Activated T-helper 1 cell treated with anti-CD3 and anti-CD28 coated beads, Interleukin-12 subunit alpha, Interleukin-12 subunit beta, Interleukin-2, Interleukin-4 antibody, amounts not matched to agents 30 ng/mL and 10 ng/mL and 1 ng/mL, durations not matched to agents 14 hours and 24 hours and 36 hours (primary cell): ENCODE measurements around the gene LTB4R2. TPM values are rescaled to one million over a fixed set of nuclear protein-coding genes. Genes with fewer than 3 reads are reported as not detected.

ENCODE experiments used
- DNase-seq: peaks from one replicate; pipeline ENCODE4 v3.0.0; 2021; ENCODE audit warnings: low spot score
- H3K27ac Mint-ChIP-seq: one replicate; pipeline ENCODE4 v1.8.0; 2021; ENCODE audit warnings: mild to moderate bottlenecking, mixed read lengths
- H3K27me3 Mint-ChIP-seq: one replicate; pipeline ENCODE4 v1.8.0; 2022; ENCODE audit warnings: mild to moderate bottlenecking, moderate library complexity, mixed read lengths; ENCODE audit not compliant: insufficient read depth
- H3K36me3 Mint-ChIP-seq: one replicate; pipeline ENCODE4 v1.8.0; 2021; ENCODE audit warnings: low read depth, mixed read lengths
- H3K4me1 Mint-ChIP-seq: one replicate; pipeline ENCODE4 v1.8.0; 2021; ENCODE audit warnings: low read depth, mixed read lengths
- H3K4me3 Mint-ChIP-seq: one replicate; pipeline ENCODE4 v1.8.0; 2021; ENCODE audit warnings: mild to moderate bottlenecking, moderate library complexity, mixed read lengths
- H3K9me3 Mint-ChIP-seq: one replicate; pipeline ENCODE4 v1.8.0; 2021; ENCODE audit warnings: mixed read lengths
- intact Hi-C: fragments of 100-400 bp; cut with micrococcal nuclease; formaldehyde crosslinking; loops from one replicate; pipeline ENCODE4 v1.15.1; 2024
- total RNA-seq: library from RNA; stranded (reverse); gene quantifications from 2 replicates; pipeline ENCODE4 v1.2.3, GENCODE V29; 2022

LTB4R2 gene, protein sequence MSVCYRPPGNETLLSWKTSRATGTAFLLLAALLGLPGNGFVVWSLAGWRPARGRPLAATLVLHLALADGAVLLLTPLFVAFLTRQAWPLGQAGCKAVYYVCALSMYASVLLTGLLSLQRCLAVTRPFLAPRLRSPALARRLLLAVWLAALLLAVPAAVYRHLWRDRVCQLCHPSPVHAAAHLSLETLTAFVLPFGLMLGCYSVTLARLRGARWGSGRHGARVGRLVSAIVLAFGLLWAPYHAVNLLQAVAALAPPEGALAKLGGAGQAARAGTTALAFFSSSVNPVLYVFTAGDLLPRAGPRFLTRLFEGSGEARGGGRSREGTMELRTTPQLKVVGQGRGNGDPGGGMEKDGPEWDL
- 8.9 and 10.3 TPM in 2 replicates for total RNA-seq

DNA sequence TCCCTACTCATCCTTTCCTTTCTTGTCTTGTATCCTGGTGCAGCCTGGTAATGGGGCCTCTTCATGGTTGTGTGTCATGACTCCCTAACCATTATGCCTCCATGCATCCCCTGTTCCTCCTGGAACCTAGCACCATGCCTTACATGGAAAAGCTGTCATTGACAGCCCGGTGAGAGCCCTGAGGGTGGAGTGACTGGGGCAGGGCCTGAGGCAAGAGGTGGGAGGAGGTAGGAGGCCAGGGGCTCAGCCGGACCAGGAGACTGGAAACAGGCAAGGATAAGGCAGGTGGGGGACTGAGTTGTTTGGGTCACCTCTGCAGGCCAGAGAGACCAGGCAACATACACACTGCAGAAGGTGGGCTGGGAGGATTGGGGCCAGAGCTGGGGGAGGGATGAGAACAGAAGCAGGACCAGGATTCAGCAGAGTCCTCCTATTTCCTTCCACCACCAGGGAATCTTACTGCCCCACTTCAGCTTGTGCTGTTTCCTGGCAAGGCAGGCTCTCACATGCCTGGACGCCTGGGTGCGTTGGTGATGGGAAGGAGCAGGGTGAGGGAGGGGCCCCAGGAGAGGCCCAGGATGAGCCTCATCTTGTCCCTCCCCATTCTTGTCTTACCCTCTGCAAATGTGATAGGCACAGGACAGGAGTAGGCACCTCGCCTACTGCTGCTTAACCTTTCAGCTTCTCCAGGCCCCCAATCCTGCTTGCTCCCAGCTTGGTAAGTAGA lies at the start of gene LTB4R2:
LTB4R2 (plus strand) TSS at position 603 of the 727 bp plus-strand sequence. CDS start 525 bp downstream, outside the sequence.
- peaks cover 1% of the 10 kb centered on the region for H3K27me3 Mint-ChIP-seq
- H3K27ac Mint-ChIP-seq = peak within 1 kb of the TSS; percentile 84
- peaks cover 56% of the 10 kb centered on the region for H3K36me3 Mint-ChIP-seq
- DNase-seq = no peak
- H3K4me3 Mint-ChIP-seq = peak within 1 kb of the TSS; percentile 85
- peaks cover 69% of the 10 kb centered on the region for H3K4me1 Mint-ChIP-seq
- intact Hi-C loops = loop anchor here (1.0 kb wide), 1 partner anchor 122 kb away; no protein-coding TSS in a partner anchor
- no peaks in the 10 kb centered on the region for H3K9me3 Mint-ChIP-seq

DNA sequence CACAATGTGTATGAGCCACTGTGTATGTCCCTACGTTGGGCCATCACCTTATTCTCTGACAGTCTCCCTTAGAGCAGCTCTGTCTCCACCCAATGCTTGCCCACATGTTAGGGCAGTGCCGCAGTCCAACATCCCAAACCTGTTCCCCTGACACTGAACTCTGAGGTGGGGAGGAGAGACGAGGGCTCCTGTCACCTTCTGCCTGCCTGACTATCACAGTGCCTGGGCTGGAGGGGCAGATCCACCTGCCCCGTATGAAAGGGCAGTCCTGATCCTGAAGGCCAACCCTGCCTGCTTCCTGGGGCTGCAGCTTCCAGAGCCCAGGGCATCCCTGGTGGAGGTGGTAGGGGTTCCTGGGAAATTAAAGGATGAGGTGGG lies 49.2 kb upstream of the LTB4R2 start:
- Mint-ChIP-seq H3K4me3 (no peak overlapping the region), H3K36me3 (peaks cover 4% of the 10 kb centered on the region), H3K9me3 (no peaks in the 10 kb centered on the region), H3K4me1 (no peaks in the 10 kb centered on the region), H3K27ac (no peak overlapping the region), H3K27me3 (no peaks in the 10 kb centered on the region)
- intact Hi-C loops = no loop called here
- no peak for DNase-seq

DNA sequence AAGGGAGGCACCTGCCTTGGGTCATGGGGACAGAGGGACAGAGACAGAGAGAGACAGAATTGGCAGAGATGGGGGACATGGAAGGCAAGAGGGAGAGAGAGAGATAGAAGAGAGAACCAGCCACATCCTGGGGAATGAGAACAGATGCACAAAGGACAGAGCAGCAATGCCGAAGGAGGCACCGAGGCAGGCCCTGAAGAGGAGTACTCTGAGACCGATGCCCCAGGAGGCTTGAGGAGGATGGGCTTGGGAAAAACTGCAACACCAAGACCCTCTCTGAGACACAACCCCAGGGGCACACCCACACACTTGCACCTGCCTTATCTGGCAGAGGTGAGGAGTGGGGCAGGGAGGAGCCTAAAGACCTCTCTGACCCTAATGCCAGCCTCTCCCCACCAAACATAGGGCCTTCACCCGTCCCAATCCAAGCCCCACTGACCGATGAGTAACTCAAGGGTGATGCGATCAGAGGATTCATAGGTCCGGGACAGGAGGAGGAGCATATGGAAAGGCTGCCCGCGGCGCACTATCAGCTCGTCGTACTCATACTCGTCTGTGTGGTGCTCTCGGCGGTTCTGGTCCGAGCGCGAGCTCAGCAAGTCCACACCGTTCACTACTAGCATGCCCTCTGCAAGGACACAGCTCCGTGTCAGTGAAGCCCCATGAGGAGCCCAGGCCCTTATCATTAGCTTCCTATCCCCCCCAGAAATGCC lies 48.5 kb upstream of the LTB4R2 start:
- Mint-ChIP-seq H3K27ac (no peak overlapping the region), H3K4me3 (no peak overlapping the region), H3K4me1 (no peaks in the 10 kb centered on the region), H3K9me3 (no peaks in the 10 kb centered on the region), H3K36me3 (peaks cover 7% of the 10 kb centered on the region), H3K27me3 (no peaks in the 10 kb centered on the region)
- DNase-seq = no peak
- intact Hi-C loops = no loop called here

DNA sequence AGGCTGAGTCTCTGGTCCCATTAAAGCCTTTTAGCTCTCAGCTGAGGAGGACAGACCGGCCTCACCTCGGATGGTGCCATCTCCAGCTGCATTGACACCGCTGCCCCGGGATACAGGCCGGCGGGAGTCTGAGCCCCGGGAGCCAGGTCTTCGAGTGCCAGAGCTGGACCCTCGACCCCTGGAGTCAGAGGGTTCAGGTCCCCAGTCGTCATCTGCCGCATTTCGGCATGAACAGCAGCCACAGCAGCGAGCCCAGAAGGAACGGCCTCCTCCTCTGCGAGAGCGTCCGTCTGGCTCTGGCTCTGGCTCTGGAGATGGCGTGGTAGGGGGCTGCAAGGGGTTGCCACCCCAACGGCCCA lies 48.0 kb upstream of the LTB4R2 start:
- no peaks in the 10 kb centered on the region for H3K27me3 Mint-ChIP-seq
- H3K9me3 Mint-ChIP-seq = no peaks in the 10 kb centered on the region
- H3K36me3 Mint-ChIP-seq = peaks cover 13% of the 10 kb centered on the region
- H3K4me3 Mint-ChIP-seq = no peak overlapping the region
- peaks cover 2% of the 10 kb centered on the region for H3K4me1 Mint-ChIP-seq
- intact Hi-C loops = no loop called here
- no peak for DNase-seq
- no peak overlapping the region for H3K27ac Mint-ChIP-seq

DNA sequence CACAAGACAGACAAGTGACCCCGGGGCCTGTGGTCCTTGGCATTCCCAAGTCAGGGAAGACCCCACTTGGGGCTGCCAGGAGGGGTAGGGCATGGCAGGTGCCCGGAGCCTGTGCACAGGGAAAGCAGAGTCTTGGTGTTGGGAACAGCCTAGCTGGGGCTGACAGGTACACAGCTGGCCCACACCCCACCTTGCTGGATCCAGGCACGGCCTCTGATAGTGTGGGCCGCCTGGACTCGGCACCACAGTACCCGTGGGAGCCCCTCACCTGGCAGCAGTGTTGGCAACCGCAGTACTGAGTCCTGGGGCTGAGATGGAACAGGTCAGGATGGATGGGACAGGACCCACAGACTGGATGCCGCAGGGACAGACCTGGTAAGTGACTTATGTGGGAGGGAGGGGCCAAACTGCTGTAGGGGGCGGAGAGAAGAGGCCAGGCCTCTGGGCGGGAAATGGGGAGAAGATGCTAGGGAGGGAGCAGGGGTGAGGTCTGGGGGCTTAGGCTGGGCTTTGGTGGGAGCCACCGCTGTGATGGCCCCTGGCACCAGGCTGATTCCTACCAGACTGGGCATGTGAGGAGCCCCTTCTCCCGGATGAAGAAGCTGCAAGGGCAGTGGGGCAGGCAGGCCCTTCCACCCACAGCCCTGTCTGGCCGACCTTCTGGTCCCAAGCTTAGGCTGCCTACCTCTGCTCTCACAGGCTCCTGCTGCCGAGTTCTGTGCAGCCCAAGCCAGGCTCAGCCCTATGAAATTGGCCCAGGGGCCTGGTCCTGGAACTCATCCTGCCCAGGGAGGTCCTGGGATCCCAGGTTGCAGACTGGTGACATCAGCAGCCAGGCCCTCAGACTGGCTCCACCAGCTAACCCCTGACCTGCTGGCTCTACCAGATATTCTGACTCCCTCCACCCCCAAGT lies 46.9 kb upstream of the LTB4R2 start, which contains the start of gene TGM1:
TGM1 (minus strand) TSS at position 357 of the 913 bp plus-strand sequence. CDS start 825 bp downstream, outside the sequence.
- Mint-ChIP-seq H3K4me1 (peaks cover 6% of the 10 kb centered on the region), H3K4me3 (no peak within 1 kb of the TSS), H3K9me3 (no peaks in the 10 kb centered on the region), H3K27ac (no peak within 1 kb of the TSS), H3K36me3 (peaks cover 18% of the 10 kb centered on the region), H3K27me3 (no peaks in the 10 kb centered on the region)
- intact Hi-C loops = no loop called here
- no peak for DNase-seq

DNA sequence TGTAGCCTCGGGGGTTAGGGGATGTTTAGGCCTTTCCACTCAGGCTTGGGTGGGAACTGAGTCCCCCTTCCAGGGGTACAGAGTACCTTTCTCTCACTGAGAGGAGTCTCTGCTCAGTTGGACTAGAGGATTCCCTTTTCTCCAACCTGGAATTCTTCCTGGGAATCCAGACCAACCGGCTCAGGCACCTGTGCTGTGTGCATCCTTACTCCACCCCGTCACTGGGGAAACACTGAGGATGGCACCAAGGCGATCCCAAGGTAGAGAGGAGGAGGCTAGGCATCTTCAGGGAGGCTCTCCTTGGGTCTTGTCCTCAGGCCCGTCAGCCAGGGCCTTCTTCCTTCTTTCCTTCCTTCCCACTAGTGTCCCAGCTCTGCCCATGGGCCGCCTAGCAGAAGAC lies 46.1 kb upstream of the LTB4R2 start:
- no peak overlapping the region for H3K27ac Mint-ChIP-seq

DNA sequence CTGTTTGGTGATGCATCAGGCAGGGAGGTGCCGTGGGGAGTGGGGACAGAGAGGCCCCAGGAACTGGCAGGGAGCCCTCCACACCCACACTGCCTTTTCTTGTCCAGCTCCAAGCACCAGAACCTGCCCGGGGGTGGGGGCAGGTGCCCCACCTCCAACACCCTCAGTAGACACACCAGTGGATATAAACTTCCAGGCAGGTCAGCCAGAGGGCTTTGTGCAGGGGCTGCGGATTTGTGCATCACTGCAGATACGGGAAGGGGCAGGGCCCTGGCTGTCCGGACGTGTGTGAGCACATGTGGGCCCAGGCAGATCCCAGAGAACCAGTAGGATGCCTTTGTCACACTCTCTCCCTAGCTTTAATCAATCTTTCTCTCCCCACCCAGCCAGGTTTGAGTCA lies 45.6 kb upstream of the LTB4R2 start:
- Mint-ChIP-seq H3K4me1 (peaks cover 6% of the 10 kb centered on the region), H3K9me3 (no peaks in the 10 kb centered on the region), H3K4me3 (no peak overlapping the region), H3K27me3 (no peaks in the 10 kb centered on the region), H3K36me3 (peaks cover 16% of the 10 kb centered on the region), H3K27ac (peak overlapping the region; percentile 23)
- intact Hi-C loops = no loop called here
- no peak for DNase-seq

More for the DNA sequence above, 46.1 kb upstream of the LTB4R2 start:
- intact Hi-C loops = no loop called here
- DNase-seq = no peak
- Mint-ChIP-seq H3K9me3 (no peaks in the 10 kb centered on the region), H3K36me3 (peaks cover 16% of the 10 kb centered on the region), H3K27me3 (no peaks in the 10 kb centered on the region), H3K4me3 (no peak overlapping the region), H3K4me1 (peaks cover 6% of the 10 kb centered on the region)

DNA sequence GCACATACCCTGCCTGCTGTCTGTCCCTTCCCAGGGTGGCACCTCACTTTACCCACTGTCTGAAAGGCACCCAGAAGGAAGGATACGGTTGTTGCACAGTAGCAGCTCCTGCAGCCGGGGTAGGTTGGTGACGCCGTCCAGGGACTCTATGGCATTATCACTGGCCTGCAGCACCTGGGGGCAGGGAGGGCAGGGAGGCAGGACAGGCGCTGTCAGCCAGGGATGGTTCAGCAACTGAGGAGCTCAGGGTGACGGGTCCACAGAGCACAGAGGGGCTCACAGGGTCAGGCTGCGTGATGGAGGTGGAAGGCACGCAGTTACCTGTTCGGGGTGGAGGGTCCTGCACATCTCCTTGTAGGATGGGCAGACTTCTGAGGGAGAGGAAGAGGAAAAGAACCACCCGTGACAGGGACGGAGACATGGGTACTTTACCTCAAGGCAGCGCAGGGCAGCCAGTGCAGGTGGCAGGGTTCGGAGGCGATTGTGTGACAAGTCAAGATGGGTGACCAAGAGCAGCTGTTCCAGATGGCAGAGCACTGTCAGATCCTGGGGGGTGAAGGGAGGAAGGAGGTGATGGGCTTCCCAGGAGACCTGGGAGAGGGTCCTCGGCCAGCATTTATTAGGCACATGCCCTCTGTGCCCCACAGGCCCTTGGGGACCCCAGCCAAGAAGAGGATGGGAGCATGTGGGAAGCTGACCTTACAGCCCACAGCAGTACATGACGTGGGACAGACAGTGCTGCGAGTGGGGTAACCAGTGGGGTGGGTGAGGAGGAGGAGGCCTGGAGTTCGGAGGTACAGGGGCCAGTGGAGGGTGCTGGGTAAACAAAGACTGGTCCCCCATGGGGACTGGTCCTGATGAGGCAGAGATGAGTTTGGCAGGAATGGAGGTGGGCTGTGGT lies 43.3 kb upstream of the LTB4R2 start:
- H3K27me3 Mint-ChIP-seq = no peaks in the 10 kb centered on the region
- H3K4me3 Mint-ChIP-seq = peak overlapping the region; percentile 22
- H3K36me3 Mint-ChIP-seq = peaks cover 16% of the 10 kb centered on the region
- H3K4me1 Mint-ChIP-seq = peaks cover 19% of the 10 kb centered on the region
- H3K27ac Mint-ChIP-seq = no peak overlapping the region
- intact Hi-C loops = no loop called here
- no peak for DNase-seq
- no peaks in the 10 kb centered on the region for H3K9me3 Mint-ChIP-seq

DNA sequence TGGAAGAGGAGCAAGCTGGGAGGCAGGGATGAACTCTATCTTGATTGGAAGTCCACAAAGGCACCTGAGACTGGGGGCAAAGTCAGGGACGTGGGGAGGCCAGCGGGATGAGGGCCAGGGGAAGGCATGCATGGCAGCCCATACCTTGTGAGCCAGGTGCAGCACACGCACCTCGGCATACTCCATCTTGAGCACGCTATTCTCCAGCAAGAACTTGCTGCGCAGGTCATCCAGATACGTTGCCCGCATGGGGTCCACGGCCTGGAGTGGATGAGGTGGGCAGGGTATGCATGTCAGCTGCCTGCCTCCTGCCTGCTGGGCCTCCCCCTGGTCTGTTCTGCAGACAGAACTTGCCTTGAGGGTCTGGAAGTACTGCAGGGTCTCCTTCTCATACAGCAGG lies 42.4 kb upstream of the LTB4R2 start:
- Mint-ChIP-seq H3K4me1 (peaks cover 28% of the 10 kb centered on the region), H3K9me3 (no peaks in the 10 kb centered on the region), H3K4me3 (no peak overlapping the region), H3K27me3 (no peaks in the 10 kb centered on the region), H3K27ac (peak overlapping the region; percentile 18), H3K36me3 (peaks cover 16% of the 10 kb centered on the region)
- intact Hi-C loops = no loop called here
- no peak for DNase-seq

DNA sequence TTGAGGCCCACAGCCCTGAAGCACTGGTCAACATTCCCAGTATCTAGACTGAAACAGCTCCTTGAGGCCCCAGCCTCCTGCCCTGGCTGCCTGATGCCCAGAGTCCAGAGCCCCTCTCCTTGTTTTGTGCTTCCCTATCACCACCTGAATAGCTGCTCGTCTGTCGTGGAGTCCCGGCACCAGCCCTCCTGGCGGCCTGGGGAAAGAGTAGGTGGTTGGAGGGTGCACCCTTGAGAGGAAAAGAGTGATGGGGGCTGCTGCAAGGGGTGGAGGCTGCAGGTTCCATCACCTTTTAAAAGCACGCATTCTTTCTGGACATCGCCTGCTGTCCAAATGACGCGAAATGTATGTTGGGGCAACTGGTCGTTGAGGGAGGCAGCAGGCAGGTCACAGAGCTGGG lies 41.7 kb upstream of the LTB4R2 start:
- intact Hi-C loops = no loop called here
- Mint-ChIP-seq H3K9me3 (no peaks in the 10 kb centered on the region), H3K27me3 (no peaks in the 10 kb centered on the region), H3K36me3 (peaks cover 16% of the 10 kb centered on the region), H3K4me3 (no peak overlapping the region), H3K4me1 (peaks cover 34% of the 10 kb centered on the region), H3K27ac (no peak overlapping the region)
- DNase-seq = no peak

DNA sequence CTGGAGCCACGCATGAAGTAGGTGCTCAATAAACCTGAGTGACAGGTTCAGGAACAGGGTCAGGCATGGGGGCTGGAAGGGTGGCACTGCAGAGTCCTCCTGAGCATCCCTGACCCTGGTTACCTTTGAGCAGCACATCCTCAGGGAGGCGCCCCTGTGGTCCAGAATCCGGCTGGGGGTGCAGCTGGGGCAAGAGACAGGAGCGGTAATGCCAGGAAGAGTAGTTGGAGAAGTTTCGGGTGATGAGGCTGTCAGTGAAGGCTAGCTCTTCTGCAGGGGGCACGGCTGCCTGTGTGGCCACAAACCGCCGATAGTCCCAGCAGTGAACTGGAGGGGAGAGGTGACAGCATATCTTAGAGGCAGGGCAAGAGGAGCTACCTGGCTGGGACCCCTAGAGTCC lies 40.6 kb upstream of the LTB4R2 start:
- DNase-seq = no peak
- Mint-ChIP-seq H3K27me3 (no peaks in the 10 kb centered on the region), H3K27ac (no peak overlapping the region), H3K9me3 (no peaks in the 10 kb centered on the region), H3K4me3 (peak overlapping the region; percentile 50), H3K4me1 (peaks cover 46% of the 10 kb centered on the region), H3K36me3 (peaks cover 16% of the 10 kb centered on the region)
- intact Hi-C loops = no loop called here
